ENCODE measurements around the gene GUCY1A1.

DNA sequence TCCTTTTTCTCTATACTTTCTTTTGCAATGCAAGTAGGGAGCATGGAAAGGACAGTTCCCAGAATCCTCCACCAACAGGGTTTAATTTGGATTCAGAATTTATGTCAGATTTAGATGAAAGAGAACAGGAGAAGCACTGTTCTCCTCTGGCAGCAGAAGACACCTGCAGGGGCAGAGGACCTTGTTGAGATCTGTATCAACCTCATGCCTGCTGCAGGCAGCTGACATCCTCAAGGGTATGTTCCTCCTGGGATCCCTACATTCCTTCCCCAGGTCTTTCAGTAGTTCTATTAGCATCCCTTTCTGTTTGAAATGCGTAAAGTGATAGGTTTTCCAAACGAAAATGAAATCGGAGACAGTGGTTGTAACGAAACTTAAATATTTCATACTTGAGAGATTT, 10.6 kb upstream of the GUCY1A1 start:
- no peak for TF ChIP-seq POLR2A (IDR thresholded peaks at IDR 0.05; ENCODE audit: low read length)
- TF ChIP-seq GATA1 (IDR thresholded peaks at IDR 0.05; ENCODE audit: low read depth, low read length), result no peak
